Neuronal stem cell (in vitro differentiated cells): ENCODE data around the gene PCDHGB7.
"Not testable (repeated sequence)": the region's sequence is repeated elsewhere in the genome, so short reads cannot be mapped to it uniquely, and the experiment has no call there.

Source experiments
- DNase-seq: peaks from one replicate; pipeline ENCODE4 v3.0.0-alpha.2; 2013; ENCODE audit warnings: low spot score
- H2AFZ ChIP-seq: one replicate; pipeline ENCODE4 v1.6.1; 2013; ENCODE audit warnings: mild to moderate bottlenecking, low read length, inconsistent platforms
- H2AK5ac ChIP-seq: 2 replicates; pipeline ENCODE4 v1.6.1; 2013; ENCODE audit warnings: low read depth, mild to moderate bottlenecking, inconsistent platforms, low read length, moderate library complexity, mixed read lengths
- H2BK120ac ChIP-seq: 2 replicates; pipeline ENCODE4 v1.6.1; 2013; ENCODE audit warnings: low read depth, mild to moderate bottlenecking, inconsistent platforms, low read length, moderate library complexity, mixed read lengths
- H2BK12ac ChIP-seq: one replicate; pipeline ENCODE4 v1.6.1; 2013; ENCODE audit warnings: low read length, inconsistent platforms
- H2BK15ac ChIP-seq: 2 replicates; pipeline ENCODE4 v1.6.1; 2013; ENCODE audit warnings: mild to moderate bottlenecking, low read length, inconsistent platforms, mixed read lengths
- H2BK5ac ChIP-seq: one replicate; pipeline ENCODE4 v1.6.1; 2013; ENCODE audit warnings: inconsistent platforms, mild to moderate bottlenecking, low read length, moderate library complexity
- H3K14ac ChIP-seq: one replicate; pipeline ENCODE4 v1.6.1; 2013; ENCODE audit warnings: low read length, inconsistent platforms
- H3K18ac ChIP-seq: 2 replicates; pipeline ENCODE4 v1.6.1; 2013; ENCODE audit warnings: low read length, inconsistent platforms
- H3K23ac ChIP-seq: 2 replicates; pipeline ENCODE4 v1.6.1; 2013; ENCODE audit warnings: low read depth, mild to moderate bottlenecking, mixed read lengths, low read length, inconsistent platforms; ENCODE audit not compliant: poor library complexity
- H3K27ac ChIP-seq: replicated peaks from 3 replicates; pipeline ENCODE4 v1.5.1; 2013; ENCODE audit warnings: low read length, inconsistent platforms
- H3K27me3 ChIP-seq, 3 experiments: 2 replicates each; pipeline ENCODE4 v1.6.1; 2013; ENCODE audit warnings: low read length in 3 of 3, mild to moderate bottlenecking in 2 of 3, inconsistent platforms in 1 of 3, low read depth in 1 of 3, mixed read lengths in 1 of 3, moderate library complexity in 1 of 3; ENCODE audit not compliant: control insufficient read depth in 3 of 3, insufficient read depth in 3 of 3
- H3K36me3 ChIP-seq, 2 donors: replicated peaks in 1 of 2; 2 replicates each; pipeline ENCODE4 v1.6.1; 2013; ENCODE audit warnings: low read length in 2 of 2; ENCODE audit not compliant: control insufficient read depth in 2 of 2, insufficient read depth in 2 of 2
- H3K4ac ChIP-seq: 2 replicates; pipeline ENCODE4 v1.6.1; 2013; ENCODE audit warnings: inconsistent platforms, mild to moderate bottlenecking, low read length, moderate library complexity
- H3K4me1 ChIP-seq, 2 donors: 1 replicate in 1 of 2; 2 replicates in 1 of 2; pipeline ENCODE4 v1.6.1; 2013; ENCODE audit warnings: low read length in 2 of 2, low read depth in 1 of 2; ENCODE audit not compliant: control insufficient read depth in 2 of 2, insufficient read depth in 1 of 2
- H3K4me2 ChIP-seq: one replicate; pipeline ENCODE4 v1.6.1; 2013; ENCODE audit warnings: mild to moderate bottlenecking, low read length, inconsistent platforms; ENCODE audit not compliant: insufficient read depth, poor library complexity, severe bottlenecking
- H3K4me3 ChIP-seq, 2 donors: 2 replicates each; pipeline ENCODE4 v1.5.1; 2013; ENCODE audit warnings: low read length in 2 of 2, mild to moderate bottlenecking in 2 of 2, inconsistent platforms in 1 of 2, moderate library complexity in 1 of 2
- H3K79me1 ChIP-seq: one replicate; pipeline ENCODE4 v1.6.1; 2013; ENCODE audit warnings: low read depth, mild to moderate bottlenecking, inconsistent platforms, low read length, moderate library complexity
- H3K9ac ChIP-seq: one replicate; pipeline ENCODE4 v1.6.1; 2013; ENCODE audit warnings: mild to moderate bottlenecking, low read depth, low read length, inconsistent platforms; ENCODE audit not compliant: poor library complexity
- H3K9me3 ChIP-seq, 2 donors: replicated peaks in 1 of 2; 2 replicates each; pipeline versions ENCODE3 to v1.6.1; 2013; ENCODE audit warnings: low read length in 2 of 2, mild to moderate bottlenecking in 2 of 2, inconsistent platforms in 1 of 2, low read depth in 1 of 2, mixed read lengths in 1 of 2, moderate library complexity in 1 of 2; ENCODE audit not compliant: control insufficient read depth in 2 of 2, insufficient read depth in 1 of 2
- H4K8ac ChIP-seq: one replicate; pipeline ENCODE4 v1.6.1; 2013; ENCODE audit warnings: low read depth, mild to moderate bottlenecking, inconsistent platforms, low read length, moderate library complexity
- H4K91ac ChIP-seq: one replicate; pipeline ENCODE4 v1.6.1; 2013; ENCODE audit warnings: low read length, low read depth, mild to moderate bottlenecking, inconsistent platforms; ENCODE audit not compliant: poor library complexity
- WGBS, 2 donors: extraction: QIAGEN DNeasy Blood & Tissue Kit; methylation state at CpG; one replicate each; pipeline ENCODE4 v1.1.7; 2013; ENCODE audit warnings: missing lambda C conversion rate in 2 of 2, mixed read lengths in 1 of 2; ENCODE audit not compliant: insufficient read length in 2 of 2, insufficient replicate concordance in 1 of 2; ENCODE audit errors: extremely low coverage in 2 of 2; 5-methylcytosine and 5-hydroxymethylcytosine counted together

The PCDHGB7 gene

GRCh38 chr5:141394401-141395187, 22.9 kb upstream of the PCDHGB7 start:
- H4K91ac ChIP-seq, H3K4ac ChIP-seq, H3K4me1 ChIP-seq, H3K9ac ChIP-seq, H2AK5ac ChIP-seq, H3K23ac ChIP-seq, DNase-seq, H3K79me1 ChIP-seq, H3K14ac ChIP-seq, H3K27me3 ChIP-seq, H4K8ac ChIP-seq, H3K27ac ChIP-seq, H2BK12ac ChIP-seq, H2BK15ac ChIP-seq, H3K4me3 ChIP-seq, H2AFZ ChIP-seq, H3K4me2 ChIP-seq, H2BK120ac ChIP-seq: not testable (repeated sequence)
- Histone ChIP-seq H2BK5ac (peak overlapping the region; percentile 44), H3K36me3 (peaks cover 14 to 26% of the 10 kb centered on the region in 2 donors), H3K9me3 (peaks cover 37 to 82% of the 10 kb centered on the region in 2 donors), H3K18ac (peak overlapping the region; percentile 57)
- WGBS, 2 donors, result no CpG with 5 or more reads among the region's 53 CpGs

- H3K14ac ChIP-seq, H2BK15ac ChIP-seq, H3K4me3 ChIP-seq, H2BK120ac ChIP-seq, H3K4me1 ChIP-seq, H3K23ac ChIP-seq, H3K27me3 ChIP-seq, H3K4ac ChIP-seq, H2BK12ac ChIP-seq, H2AK5ac ChIP-seq, H3K4me2 ChIP-seq, H3K27ac ChIP-seq, H4K91ac ChIP-seq, DNase-seq, H3K9ac ChIP-seq, H2AFZ ChIP-seq, H3K18ac ChIP-seq, H2BK5ac ChIP-seq, H4K8ac ChIP-seq, H3K79me1 ChIP-seq: not testable (repeated sequence)
- no CpG with 5 or more reads among the region's 43 CpGs for WGBS, 2 donors
- peaks cover 5 to 13% of the 10 kb centered on the region in 2 donors for H3K36me3 ChIP-seq
- peaks cover 32 to 72% of the 10 kb centered on the region in 2 donors for H3K9me3 ChIP-seq
Measured at GRCh38 chr5:141397756-141398551, 19.5 kb upstream of the PCDHGB7 start, which contains the start of gene PCDHGB5. TSS of gene PCDHGB5 (plus strand) at chr5:141397947. CDS start at chr5:141398128, 181 bp downstream.

- DNase-seq, result no peak
- Histone ChIP-seq H3K36me3 (peaks cover 3 to 6% of the 10 kb centered on the region in 2 donors), H3K14ac (no peak overlapping the region), H2BK5ac (no peak overlapping the region), H2BK120ac (no peak overlapping the region), H3K27me3 (no peaks in the 10 kb centered on the region), H3K79me1 (peaks cover 2% of the 10 kb centered on the region), H3K4me2 (no peak overlapping the region), H3K23ac (no peak overlapping the region), H2BK12ac (no peak overlapping the region), H3K4me3 (no peak overlapping the region), H2AFZ (no peak overlapping the region), H4K91ac (no peak overlapping the region), H2BK15ac (no peak overlapping the region), H3K9ac (no peak overlapping the region), H3K9me3 (peaks cover 31 to 72% of the 10 kb centered on the region in 2 donors), H3K27ac (no peak overlapping the region), H2AK5ac (no peak overlapping the region), H4K8ac (no peak overlapping the region), H3K4ac (no peak overlapping the region), H3K4me1 (no peaks in the 10 kb centered on the region), H3K18ac (no peak overlapping the region)
- no CpG with 5 or more reads among the region's 15 CpGs for WGBS, 2 donors
Measured at GRCh38 chr5:141398608-141399007, 18.9 kb upstream of the PCDHGB7 start.
